ENCODE results near the gene CCDC12. TPM values are rescaled to one million over a fixed set of nuclear protein-coding genes. Genes with fewer than 3 reads are reported as not detected.

The CCDC12 gene
- total and polyA plus RNA-seq, 12 donors, result 28.8 to 137 (median 34.2) TPM

GRCh38 chr3:46955157-46955556, 21.4 kb downstream of the CCDC12 start:
- H3K36me3 ChIP-seq, result peaks cover 0 to 3% (median 0%) of the 10 kb centered on the region in 9 donors
- H3K4me3 ChIP-seq, result no peak overlapping the region
- intact Hi-C loops (cut with DNase I), result no loop called here
- no peak for ATAC-seq
- TF ChIP-seq CTCF (IDR thresholded peaks at IDR 0.05), result no peak
- WGBS, 2 donors, result 84 to 85% methylated on average over 5 of the region's 5 CpGs
- no peaks in the 10 kb centered on the region for H3K9me3 ChIP-seq
- H3K4me1 ChIP-seq, result peaks cover 22 to 95% (median 87%) of the 10 kb centered on the region in 9 donors
- DNase-seq, result no peak
- H3K27me3 ChIP-seq, result no peaks in the 10 kb centered on the region
- peak overlapping the region in 5 of 10 donors; percentile 1 to 72 (median 39) for H3K27ac ChIP-seq

GRCh38 chr3:46954178-46954577, 22.4 kb downstream of the CCDC12 start:
- ATAC-seq, result peak in 1 of 8 donors; percentile 9

GRCh38 chr3:46953234-46954010, 23.1 kb downstream of the CCDC12 start:
- H3K27me3 ChIP-seq, result no peaks in the 10 kb centered on the region
- peaks cover 0 to 3% (median 0%) of the 10 kb centered on the region in 9 donors for H3K36me3 ChIP-seq
- ATAC-seq (peak in 3 of 8 donors; percentile 25 to 35 (median 30)), DNase-seq (no peak)
- H3K4me1 ChIP-seq, result peaks cover 19 to 95% (median 87%) of the 10 kb centered on the region in 9 donors
- no peaks in the 10 kb centered on the region for H3K9me3 ChIP-seq
- no peak for TF ChIP-seq CTCF (IDR thresholded peaks at IDR 0.05)
- H3K27ac ChIP-seq, result peak overlapping the region in 4 of 10 donors; percentile 33 to 67 (median 46)
- intact Hi-C loops (cut with DNase I), result no loop called here
- H3K4me3 ChIP-seq, result no peak overlapping the region
- 52 to 65% methylated on average over 8 of the region's 8 CpGs for WGBS, 2 donors

More at GRCh38 chr3:46954178-46954577, 22.4 kb downstream of the CCDC12 start:
- TF ChIP-seq CTCF (IDR thresholded peaks at IDR 0.05), result no peak
- Histone ChIP-seq H3K36me3 (peaks cover 0 to 3% (median 0%) of the 10 kb centered on the region in 9 donors), H3K9me3 (no peaks in the 10 kb centered on the region), H3K4me3 (no peak overlapping the region), H3K27ac (peak overlapping the region in 3 of 10 donors; percentile 33 to 67 (median 52)), H3K27me3 (no peaks in the 10 kb centered on the region), H3K4me1 (peaks cover 16 to 95% (median 87%) of the 10 kb centered on the region in 9 donors)
- DNase-seq, result no peak
- 69 to 71% methylated on average over 3 of the region's 3 CpGs for whole genome bisulfite sequencing, 2 donors
- intact Hi-C loops (cut with DNase I), result no loop called here

GRCh38 chr3:46952813-46953212, 23.7 kb downstream of the CCDC12 start:
- Histone ChIP-seq H3K27ac (peak overlapping the region in 4 of 10 donors; percentile 15 to 67 (median 40)), H3K27me3 (no peaks in the 10 kb centered on the region), H3K9me3 (no peaks in the 10 kb centered on the region), H3K4me3 (no peak overlapping the region), H3K4me1 (peaks cover 25 to 96% (median 92%) of the 10 kb centered on the region in 9 donors), H3K36me3 (peaks cover 0 to 6% (median 0%) of the 10 kb centered on the region in 9 donors)
- intact Hi-C loops (cut with DNase I), result no loop called here
- DNase-seq, result no peak
- WGBS, 2 donors, result 70 to 74% methylated on average over 2 of the region's 2 CpGs
- no peak for ATAC-seq
- TF ChIP-seq CTCF (IDR thresholded peaks at IDR 0.05), result no peak
